HG03280 (cell line): Measurements from ENCODE around the gene ATP6V0D1.

Experiments used
- ATAC-seq: cut with Tn5 transposase; IDR thresholded peaks from one replicate; pipeline ENCODE4 v1.9.1; 2021; ENCODE audit warnings: mild to moderate bottlenecking, moderate library complexity; ENCODE audit not compliant: unreplicated experiment

The ATP6V0D1 gene

GRCh38 chr16:67445913-67446907, 34.7 kb downstream of the ATP6V0D1 start:
- ATAC-seq = no peak

- no peak for ATAC-seq
Measured at GRCh38 chr16:67445441-67445912, 35.5 kb downstream of the ATP6V0D1 start.

- no peak for ATAC-seq
Measured at GRCh38 chr16:67445126-67445426, 35.9 kb downstream of the ATP6V0D1 start.

GRCh38 chr16:67444259-67445125, 36.5 kb downstream of the ATP6V0D1 start:
- no peak for ATAC-seq

- ATAC-seq = no peak
Measured at GRCh38 chr16:67443265-67443664, 37.7 kb downstream of the ATP6V0D1 start.

GRCh38 chr16:67442581-67443255, 38.2 kb downstream of the ATP6V0D1 start:
- no peak for ATAC-seq

- ATAC-seq = no peak
Measured at GRCh38 chr16:67441907-67442306, 39.0 kb downstream of the ATP6V0D1 start.

GRCh38 chr16:67441271-67441753, 39.6 kb downstream of the ATP6V0D1 start:
- no peak for ATAC-seq

- ATAC-seq = no peak
Measured at GRCh38 chr16:67438824-67439393, 42.0 kb downstream of the ATP6V0D1 start.

- no peak for ATAC-seq
Measured at GRCh38 chr16:67438098-67438791, 42.7 kb downstream of the ATP6V0D1 start.

GRCh38 chr16:67437513-67437912, 43.4 kb downstream of the ATP6V0D1 start:
- ATAC-seq = no peak

GRCh38 chr16:67436640-67437193, 44.2 kb downstream of the ATP6V0D1 start:
- ATAC-seq = no peak

- ATAC-seq = no peak
Measured at GRCh38 chr16:67435758-67436164, 45.2 kb downstream of the ATP6V0D1 start.

GRCh38 chr16:67433131-67433719, 47.7 kb downstream of the ATP6V0D1 start:
- no peak for ATAC-seq

- no peak for ATAC-seq
Measured at GRCh38 chr16:67432506-67432890, 48.5 kb downstream of the ATP6V0D1 start.

- ATAC-seq = no peak
Measured at GRCh38 chr16:67431775-67432505, 49.0 kb downstream of the ATP6V0D1 start.

GRCh38 chr16:67430977-67431774, 49.8 kb downstream of the ATP6V0D1 start, which contains the start of gene HSD11B2:
Gene HSD11B2, plus strand, starts transcription at chr16:67431121. Its CDS starts 128 bp downstream, at chr16:67431249.
- ATAC-seq = no peak
